Liver (tissue), 9 donors: ENCODE measurements around the gene HEG1. TPM values are rescaled to one million over a fixed set of nuclear protein-coding genes. Genes with fewer than 3 reads are reported as not detected.

Experiments
- DNase-seq: peaks from one replicate; pipeline ENCODE4 v3.0.0-alpha.2; 2017; ENCODE audit warnings: low spot score
- H3K27ac ChIP-seq, 2 donors: one replicate each; pipeline ENCODE4 v1.7.0; 2013; ENCODE audit warnings: inconsistent platforms in 2 of 2, low read length in 2 of 2, control low read depth in 1 of 2, low read depth in 1 of 2, mild to moderate bottlenecking in 1 of 2
- H3K27me3 ChIP-seq, 4 donors: one replicate each; pipeline versions ENCODE4 v1.6.1 to v1.7.0; 2013; ENCODE audit warnings: low read length in 3 of 4, inconsistent platforms in 1 of 4, mild to moderate bottlenecking in 1 of 4, moderate library complexity in 1 of 4; ENCODE audit not compliant: control insufficient read depth in 4 of 4, insufficient read depth in 4 of 4
- H3K36me3 ChIP-seq, 4 donors: one replicate each; pipeline versions ENCODE4 v1.6.1 to v1.7.0; 2013; ENCODE audit warnings: low read length in 3 of 4, mild to moderate bottlenecking in 3 of 4, low read depth in 1 of 4, moderate library complexity in 1 of 4; ENCODE audit not compliant: control insufficient read depth in 4 of 4, insufficient read depth in 3 of 4
- H3K4me1 ChIP-seq, 4 donors: one replicate each; pipeline versions ENCODE4 v1.6.1 to v1.7.0; 2013; ENCODE audit warnings: low read length in 3 of 4, mild to moderate bottlenecking in 3 of 4, moderate library complexity in 1 of 4; ENCODE audit not compliant: control insufficient read depth in 4 of 4, insufficient read depth in 4 of 4
- H3K4me3 ChIP-seq, 3 donors: one replicate each; pipeline versions ENCODE4 v1.6.1 to v1.7.0; 2013; ENCODE audit warnings: low read length in 3 of 3, control low read depth in 1 of 3, low read depth in 1 of 3, mild to moderate bottlenecking in 1 of 3
- H3K9ac ChIP-seq, 2 donors: one replicate each; pipeline ENCODE4 v1.7.0; 2013; ENCODE audit warnings: low read length in 2 of 2, mild to moderate bottlenecking in 2 of 2, moderate library complexity in 2 of 2, control low read depth in 1 of 2, low read depth in 1 of 2
- H3K9me3 ChIP-seq, 4 donors: one replicate each; pipeline versions ENCODE4 v1.6.1 to v1.7.0; 2013; ENCODE audit warnings: low read length in 3 of 4; ENCODE audit not compliant: control insufficient read depth in 4 of 4
- EGR1 ChIP-seq, 2 donors: IDR thresholded peaks; 2 replicates each; pipeline ENCODE4 v1.6.1; 2016 to 2018; ENCODE audit warnings: antibody characterized with exemption in 2 of 2, low read depth in 2 of 2
- FOXA1 ChIP-seq: IDR thresholded peaks from 2 replicates; pipeline ENCODE4 v1.6.1; 2016; ENCODE audit warnings: antibody characterized with exemption
- FOXA2 ChIP-seq: IDR thresholded peaks from 2 replicates; pipeline ENCODE4 v1.6.1; 2016; ENCODE audit warnings: antibody characterized with exemption
- GABPA ChIP-seq, 2 donors: IDR thresholded peaks in 1 of 2; conservative IDR thresholded peaks in 1 of 2; 2 replicates each; pipeline ENCODE4 v1.6.1; 2016; ENCODE audit warnings: antibody characterized with exemption in 2 of 2, mild to moderate bottlenecking in 1 of 2, moderate library complexity in 1 of 2
- HNF4A ChIP-seq, 2 donors: conservative IDR thresholded peaks; 2 replicates each; pipeline ENCODE4 v1.6.1; 2016; ENCODE audit warnings: antibody characterized with exemption in 2 of 2, mild to moderate bottlenecking in 2 of 2
- NR2F2 ChIP-seq: IDR thresholded peaks from 2 replicates; pipeline ENCODE4 v1.6.1; 2016; ENCODE audit warnings: antibody characterized with exemption
- RAD21 ChIP-seq, 2 donors: IDR thresholded peaks; 2 replicates each; pipeline ENCODE4 v1.6.1; 2016; ENCODE audit warnings: antibody characterized with exemption in 2 of 2, mild to moderate bottlenecking in 2 of 2
- REST ChIP-seq: IDR thresholded peaks from 2 replicates; pipeline ENCODE4 v1.6.1; 2016; ENCODE audit warnings: antibody characterized with exemption, mild to moderate bottlenecking
- SP1 ChIP-seq: IDR thresholded peaks from 2 replicates; pipeline ENCODE4 v1.6.1; 2018; ENCODE audit warnings: antibody characterized with exemption, mild to moderate bottlenecking
- YY1 ChIP-seq: IDR thresholded peaks from 2 replicates; pipeline ENCODE4 v1.6.1; 2016; ENCODE audit warnings: antibody characterized with exemption, mild to moderate bottlenecking
- WGBS: extraction: QIAGEN DNeasy Blood & Tissue Kit; methylation state at CpG from one replicate; pipeline ENCODE4 v1.1.7; 2013; 5-methylcytosine and 5-hydroxymethylcytosine counted together
- polyA plus RNA-seq, 2 donors: library from polyadenylated mRNA; stranded (reverse) in 1 of 2; unstranded in 1 of 2; fragments of 200-250 nt in 1 of 2; fragments of >200 nt in 1 of 2; fragmentation: Nextera tagmentation in 1 of 2; extraction: Ambion mirVana in 1 of 2; gene quantifications; one replicate each; pipeline versions ENCODE4 v1.2.1 to v1.2.3, GENCODE V29; 2013 to 2015
- total RNA-seq, 2 donors: library from RNA; depleted of rRNA; stranded (reverse); fragments of >200 nt; gene quantifications; one replicate each; pipeline ENCODE4 v1.2.3, GENCODE V29; 2014
- TF ChIP-seq, protein P1 (sequence below): fragments of 150-350 bp; IDR thresholded peaks from 2 replicates; pipeline ENCODE4 v1.5.1; 2017; ENCODE audit warnings: improper control_type of control experiment, low read depth, low read length; ENCODE audit not compliant: missing input control
- TF ChIP-seq, protein P2 (sequence below): IDR thresholded peaks from 2 replicates; pipeline ENCODE4 v1.6.1; 2016; ENCODE audit warnings: antibody characterized with exemption
- TF ChIP-seq, protein P3 (sequence below): IDR thresholded peaks from 2 replicates; pipeline ENCODE4 v1.6.1; 2016; ENCODE audit warnings: antibody characterized with exemption
- donor health status: healthy.
- donor health status: healthy.
- donor health status: healthy.
- donor health status: healthy.
- donor health status: healthy.

The HEG1 gene
- total and polyA plus RNA-seq, 4 donors = 1.4 to 16.0 (median 5.3) TPM

- WGBS = 36% methylated on average over 6 of the region's 6 CpGs
- peak overlapping the region; percentile 3 to 31 for H3K27ac ChIP-seq
- H3K9me3 ChIP-seq = no peaks in the 10 kb centered on the region
- H3K36me3 ChIP-seq = peaks cover 0 to 2% (median under 1%) of the 10 kb centered on the region in 4 donors
- no peak overlapping the region for H3K4me3 ChIP-seq
- peaks cover 0 to 24% (median 17%) of the 10 kb centered on the region in 4 donors for H3K4me1 ChIP-seq
- peak; percentile 98 to 99 for TF ChIP-seq RAD21 (IDR thresholded peaks at IDR 0.05)
- TF ChIP-seq FOXA2 = no peak
- TF ChIP-seq, protein P1, sequence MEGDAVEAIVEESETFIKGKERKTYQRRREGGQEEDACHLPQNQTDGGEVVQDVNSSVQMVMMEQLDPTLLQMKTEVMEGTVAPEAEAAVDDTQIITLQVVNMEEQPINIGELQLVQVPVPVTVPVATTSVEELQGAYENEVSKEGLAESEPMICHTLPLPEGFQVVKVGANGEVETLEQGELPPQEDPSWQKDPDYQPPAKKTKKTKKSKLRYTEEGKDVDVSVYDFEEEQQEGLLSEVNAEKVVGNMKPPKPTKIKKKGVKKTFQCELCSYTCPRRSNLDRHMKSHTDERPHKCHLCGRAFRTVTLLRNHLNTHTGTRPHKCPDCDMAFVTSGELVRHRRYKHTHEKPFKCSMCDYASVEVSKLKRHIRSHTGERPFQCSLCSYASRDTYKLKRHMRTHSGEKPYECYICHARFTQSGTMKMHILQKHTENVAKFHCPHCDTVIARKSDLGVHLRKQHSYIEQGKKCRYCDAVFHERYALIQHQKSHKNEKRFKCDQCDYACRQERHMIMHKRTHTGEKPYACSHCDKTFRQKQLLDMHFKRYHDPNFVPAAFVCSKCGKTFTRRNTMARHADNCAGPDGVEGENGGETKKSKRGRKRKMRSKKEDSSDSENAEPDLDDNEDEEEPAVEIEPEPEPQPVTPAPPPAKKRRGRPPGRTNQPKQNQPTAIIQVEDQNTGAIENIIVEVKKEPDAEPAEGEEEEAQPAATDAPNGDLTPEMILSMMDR = peak; percentile 84
- TF ChIP-seq HNF4A (conservative IDR thresholded peaks at IDR 0.05) = peak; percentile 24 to 53
- TF ChIP-seq SP1 = no peak
- TF ChIP-seq, protein P2, sequence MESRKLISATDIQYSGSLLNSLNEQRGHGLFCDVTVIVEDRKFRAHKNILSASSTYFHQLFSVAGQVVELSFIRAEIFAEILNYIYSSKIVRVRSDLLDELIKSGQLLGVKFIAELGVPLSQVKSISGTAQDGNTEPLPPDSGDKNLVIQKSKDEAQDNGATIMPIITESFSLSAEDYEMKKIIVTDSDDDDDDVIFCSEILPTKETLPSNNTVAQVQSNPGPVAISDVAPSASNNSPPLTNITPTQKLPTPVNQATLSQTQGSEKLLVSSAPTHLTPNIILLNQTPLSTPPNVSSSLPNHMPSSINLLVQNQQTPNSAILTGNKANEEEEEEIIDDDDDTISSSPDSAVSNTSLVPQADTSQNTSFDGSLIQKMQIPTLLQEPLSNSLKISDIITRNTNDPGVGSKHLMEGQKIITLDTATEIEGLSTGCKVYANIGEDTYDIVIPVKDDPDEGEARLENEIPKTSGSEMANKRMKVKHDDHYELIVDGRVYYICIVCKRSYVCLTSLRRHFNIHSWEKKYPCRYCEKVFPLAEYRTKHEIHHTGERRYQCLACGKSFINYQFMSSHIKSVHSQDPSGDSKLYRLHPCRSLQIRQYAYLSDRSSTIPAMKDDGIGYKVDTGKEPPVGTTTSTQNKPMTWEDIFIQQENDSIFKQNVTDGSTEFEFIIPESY = no peak
- no peak for TF ChIP-seq EGR1 (IDR thresholded peaks at IDR 0.05; ENCODE audit: low read depth in 2 of 2)
- no peak for TF ChIP-seq REST
- TF ChIP-seq YY1 = peak; percentile 25
- no peak for TF ChIP-seq NR2F2
- TF ChIP-seq GABPA (IDR thresholded peaks at IDR 0.05 in 1 of 2, conservative IDR thresholded peaks at IDR 0.05 in 1 of 2) = no peak
- H3K9ac ChIP-seq = peak overlapping the region in 1 of 2 donors; percentile 1
- no peaks in the 10 kb centered on the region for H3K27me3 ChIP-seq
- DNase-seq = peak; percentile 43
These were observed 60.3 kb downstream of the HEG1 start for GRCh38 chr3:124995460-124995994.

DNA sequence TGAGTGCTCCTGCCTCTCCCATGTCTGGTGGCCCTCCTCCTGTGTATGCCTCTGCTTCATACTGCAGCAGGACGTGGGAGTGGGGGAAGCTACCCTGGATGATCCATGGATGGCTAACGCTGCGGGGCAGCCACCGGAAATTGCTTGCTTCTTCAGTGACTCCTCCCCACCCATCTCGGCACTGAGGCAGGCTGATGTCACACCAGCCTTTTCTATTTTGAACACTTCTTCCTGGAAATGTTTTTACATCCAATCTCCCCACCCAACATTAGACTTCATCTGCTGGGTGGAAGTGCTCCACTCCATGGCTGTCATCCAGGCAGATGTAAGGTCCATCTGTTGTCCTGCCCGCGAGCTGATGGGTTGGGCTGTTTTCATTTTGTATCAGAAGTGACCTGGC, 62.3 kb downstream of the HEG1 start:
- Histone ChIP-seq H3K27ac (no peak overlapping the region), H3K9ac (no peak overlapping the region), H3K4me1 (peaks cover 0 to 21% (median 15%) of the 10 kb centered on the region in 4 donors), H3K4me3 (no peak overlapping the region), H3K9me3 (no peaks in the 10 kb centered on the region), H3K36me3 (peaks cover 0 to 6% (median 1%) of the 10 kb centered on the region in 4 donors), H3K27me3 (no peaks in the 10 kb centered on the region)
- no peak for DNase-seq
- WGBS = 81% methylated on average over 7 of the region's 7 CpGs
- TF ChIP-seq EGR1 (IDR thresholded peaks at IDR 0.05; ENCODE audit: low read depth in 2 of 2) = no peak
- TF ChIP-seq, protein P3, sequence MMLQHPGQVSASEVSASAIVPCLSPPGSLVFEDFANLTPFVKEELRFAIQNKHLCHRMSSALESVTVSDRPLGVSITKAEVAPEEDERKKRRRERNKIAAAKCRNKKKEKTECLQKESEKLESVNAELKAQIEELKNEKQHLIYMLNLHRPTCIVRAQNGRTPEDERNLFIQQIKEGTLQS = no peak
- no peak for TF ChIP-seq FOXA1
- no peak for TF ChIP-seq RAD21 (IDR thresholded peaks at IDR 0.05)
